Measurements from ENCODE around the gene AKNA.
"Not testable (repeated sequence)": the region's sequence is repeated elsewhere in the genome, so short reads cannot be mapped to it uniquely, and the experiment has no call there.

AKNA gene

DNA sequence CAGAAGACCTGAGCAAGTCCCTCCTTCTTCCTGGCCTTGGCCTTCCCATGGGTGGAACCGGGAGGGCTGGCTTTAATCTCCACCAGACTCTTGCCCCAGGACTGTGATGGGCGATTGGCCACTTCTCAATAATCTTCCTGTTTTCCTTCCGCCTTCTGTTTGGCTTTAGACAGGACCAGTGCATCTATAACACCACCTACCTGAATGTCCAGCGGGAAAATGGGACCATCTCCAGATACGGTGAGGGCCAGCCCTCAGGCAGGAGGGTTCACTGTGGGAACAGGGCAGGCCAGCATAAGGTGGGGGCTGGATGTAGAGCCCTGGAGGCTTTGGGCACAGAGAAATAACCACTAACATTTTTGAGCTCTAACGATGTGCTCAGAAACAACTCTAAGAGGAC is 63.9 kb downstream of the AKNA start:
- DNase-seq: not testable (repeated sequence)

DNA sequence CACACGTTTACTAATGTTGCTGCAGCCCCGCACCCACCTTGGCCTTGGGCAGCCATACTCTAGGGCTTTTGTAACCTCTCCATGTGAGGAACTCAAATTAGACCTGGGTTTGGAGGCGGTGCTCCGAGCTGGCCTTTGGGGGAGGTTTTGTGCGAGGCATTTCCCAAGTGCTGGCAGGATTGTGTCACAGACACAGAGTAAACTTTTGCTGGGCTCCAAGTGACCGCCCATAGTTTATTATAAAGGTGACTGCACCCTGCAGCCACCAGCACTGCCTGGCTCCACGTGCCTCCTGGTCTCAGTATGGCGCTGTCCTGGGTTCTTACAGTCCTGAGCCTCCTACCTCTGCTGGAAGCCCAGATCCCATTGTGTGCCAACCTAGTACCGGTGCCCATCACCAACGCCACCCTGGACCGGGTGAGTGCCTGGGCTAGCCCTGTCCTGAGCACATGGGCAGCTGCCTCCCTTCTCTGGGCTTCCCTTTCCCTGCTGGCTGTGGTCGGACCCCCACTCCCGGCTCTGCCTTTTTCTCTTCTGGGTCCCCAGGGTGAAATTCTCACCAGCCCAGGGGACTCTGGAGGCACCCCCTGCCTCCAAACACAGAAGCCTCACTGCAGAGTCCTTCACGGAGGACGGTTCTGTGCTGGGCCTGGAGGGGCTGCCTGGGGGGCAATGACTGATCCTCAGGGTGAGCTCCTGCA is 64.8 kb downstream of the AKNA start, which contains the start of gene ORM1:
ORM1 (plus strand) TSS at position 268 of the 701 bp plus-strand sequence; CDS start at position 304, 36 bp downstream.
- not testable (repeated sequence) for DNase-seq

DNA sequence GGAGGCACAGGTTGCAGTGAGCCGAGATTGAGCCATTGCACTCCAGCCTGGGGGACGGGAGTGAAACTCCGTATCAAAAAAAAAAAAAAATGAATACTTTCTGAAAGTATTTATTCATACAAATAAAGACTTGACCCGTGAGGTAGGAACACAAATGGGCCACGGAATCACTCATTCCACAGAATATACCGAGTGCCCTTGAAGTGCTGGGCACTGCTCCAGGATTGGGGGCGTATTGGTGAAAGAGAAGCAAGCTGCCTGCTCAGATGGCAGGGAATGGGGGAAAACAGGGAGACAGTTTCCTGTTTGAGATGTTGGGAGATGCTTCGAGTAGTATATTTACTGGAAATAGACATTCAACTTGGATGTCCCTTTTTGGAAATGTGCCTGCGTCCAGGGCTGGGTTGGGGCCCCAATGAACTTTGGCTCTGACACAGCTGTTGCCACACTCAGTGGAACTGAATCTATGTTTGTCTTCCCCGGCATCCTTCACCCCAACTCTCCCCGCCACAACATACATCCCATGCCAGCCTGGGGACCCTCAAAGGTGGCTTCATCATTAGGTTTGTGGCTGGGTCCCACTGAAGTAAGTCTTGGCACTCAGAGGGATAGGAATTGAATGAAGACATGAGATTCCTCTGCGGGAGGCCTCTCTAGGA is 65.5 kb downstream of the AKNA start:
- DNase-seq: peak in 5 of 58 donors; percentile 5 to 37 (median 15)

DNA sequence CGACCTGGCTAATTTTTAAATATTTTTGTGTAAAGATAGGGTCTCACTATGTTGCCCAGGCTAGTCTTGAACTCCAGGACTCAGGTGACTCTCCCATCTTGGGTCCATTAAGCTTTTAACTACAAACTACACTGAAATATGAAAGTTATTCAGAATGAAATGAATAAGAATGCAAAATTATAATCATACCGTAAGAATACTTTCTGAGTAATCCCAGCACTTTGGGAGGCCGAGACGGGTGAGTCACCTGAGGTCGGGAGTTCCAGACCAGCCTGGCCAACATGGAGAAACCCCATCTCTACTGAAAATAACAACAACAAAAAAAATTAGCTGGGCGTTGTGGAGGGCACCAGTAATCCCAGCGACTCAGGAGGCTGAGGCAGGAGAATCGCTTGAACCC is 66.0 kb downstream of the AKNA start:
- no peak for DNase-seq

DNA sequence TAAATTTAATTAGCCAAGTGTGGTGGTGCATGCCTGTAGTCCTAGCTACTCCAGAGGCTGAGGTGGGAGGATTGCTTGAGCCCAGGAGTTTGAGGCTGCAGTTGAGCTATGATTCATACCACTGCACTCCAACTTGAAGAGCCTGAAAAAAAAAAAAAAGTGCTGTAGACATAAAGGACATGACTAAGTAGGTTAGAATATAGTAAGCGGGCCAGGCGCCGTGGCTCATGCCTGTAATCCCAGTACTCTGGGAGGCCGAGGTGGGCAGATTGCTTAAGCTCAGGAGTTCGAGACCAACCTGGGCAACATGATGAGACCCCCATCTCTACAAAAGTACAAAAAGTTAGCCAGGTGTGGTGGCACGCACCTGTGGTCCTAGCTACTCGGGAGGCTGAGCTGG is 67.1 kb downstream of the AKNA start:
- not testable (repeated sequence) for DNase-seq

DNA sequence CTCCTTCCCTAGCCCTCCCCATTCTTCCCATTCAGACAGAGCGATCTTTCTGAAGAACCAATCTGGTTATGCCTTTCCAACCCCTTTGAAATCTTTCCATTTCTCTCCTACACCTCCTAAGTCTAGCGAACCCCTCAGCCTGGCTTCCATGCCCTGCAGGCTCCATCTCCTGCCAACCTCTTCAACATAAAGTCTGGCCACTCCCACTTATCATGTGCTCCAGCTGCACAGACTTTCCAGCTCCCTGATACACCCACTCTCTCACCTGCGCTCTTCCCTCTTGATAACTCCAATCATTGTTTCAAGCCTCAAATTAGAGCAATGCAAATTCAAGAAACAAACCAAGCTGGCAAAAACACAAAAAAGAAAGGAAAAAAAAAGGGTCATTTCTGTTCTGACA is 68.6 kb downstream of the AKNA start:
- DNase-seq: no peak

DNA sequence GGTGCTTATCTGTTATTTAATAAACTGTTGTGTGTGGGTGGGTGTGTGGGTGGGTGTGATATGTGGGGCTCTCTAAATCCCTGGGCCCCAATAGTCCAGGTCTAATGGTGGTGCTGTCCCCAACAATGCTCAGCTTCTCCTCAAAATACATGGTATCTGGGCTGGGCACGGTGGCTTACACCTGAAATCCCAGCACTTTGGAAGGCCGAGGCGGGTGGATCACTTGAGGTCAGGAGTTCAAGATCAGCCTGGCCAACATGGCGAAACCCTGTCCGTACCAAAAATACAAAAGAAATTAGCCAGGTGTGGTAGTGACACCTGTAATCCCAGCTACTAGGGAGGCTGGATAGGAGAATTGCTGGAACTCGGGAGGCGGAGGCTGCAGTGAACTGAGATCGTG is 69.4 kb downstream of the AKNA start:
- DNase-seq: no peak

DNA sequence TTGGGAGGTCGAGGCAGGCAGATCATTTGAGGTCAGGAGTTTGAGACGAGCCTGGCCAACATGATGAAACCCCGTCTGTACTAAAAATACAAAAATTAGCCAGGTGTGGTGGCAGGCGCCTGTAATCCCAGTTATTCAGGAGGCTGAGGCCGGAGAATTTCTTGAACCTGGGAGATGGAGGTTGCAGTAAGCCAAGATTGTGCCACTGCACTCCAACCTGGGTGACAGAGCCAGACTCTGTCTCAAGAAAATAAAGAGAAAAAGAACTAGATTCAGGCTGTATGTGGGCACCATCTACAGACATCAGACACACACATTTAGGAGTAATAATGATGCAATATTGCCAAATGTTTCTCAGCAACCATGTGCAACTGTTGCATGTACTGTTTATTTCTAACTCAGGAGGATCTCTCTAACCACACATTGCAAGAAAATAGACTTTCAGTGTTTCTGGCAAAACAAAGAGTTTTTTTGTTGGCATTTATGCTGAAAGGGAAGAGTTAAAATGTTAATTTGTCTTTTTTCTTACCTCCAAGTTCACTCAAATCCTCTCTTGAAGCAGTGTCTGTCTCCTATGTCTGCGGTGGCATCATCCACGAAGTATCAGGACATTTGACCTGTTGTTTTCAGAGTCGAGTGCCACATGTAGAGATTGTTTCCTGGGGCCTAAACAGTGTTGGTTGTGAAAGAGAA is 70.0 kb downstream of the AKNA start:
- no peak for DNase-seq

DNA sequence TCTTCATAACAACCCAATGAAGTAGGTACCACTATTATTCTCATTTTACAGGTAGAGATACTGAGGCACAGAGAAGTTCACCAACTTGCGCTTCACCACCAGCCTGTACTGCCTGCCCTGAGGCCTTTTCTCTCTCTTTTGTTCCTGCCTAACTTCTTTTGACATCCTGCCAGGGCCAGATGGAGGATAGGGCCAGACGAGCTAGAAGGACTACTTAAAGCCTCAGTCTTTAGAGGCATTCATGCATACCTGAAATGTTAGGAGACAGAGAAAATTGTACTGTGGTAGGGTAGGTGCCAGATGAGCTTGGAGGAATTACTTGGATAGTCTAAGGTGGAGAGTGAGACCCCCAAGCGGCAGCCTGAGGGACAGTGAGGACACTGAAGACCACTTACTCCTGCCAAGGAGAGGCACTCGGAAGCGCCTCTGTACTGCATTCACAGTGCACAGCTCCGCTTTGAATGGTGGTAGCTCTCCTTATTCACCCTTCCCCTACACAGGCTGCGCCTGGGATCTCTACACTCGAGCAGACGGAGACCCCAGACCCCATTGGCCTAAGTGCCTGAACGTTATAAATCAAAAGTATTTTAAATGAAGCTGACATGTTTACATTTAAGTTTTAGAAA is 71.1 kb downstream of the AKNA start:
- DNase-seq: no peak

DNA sequence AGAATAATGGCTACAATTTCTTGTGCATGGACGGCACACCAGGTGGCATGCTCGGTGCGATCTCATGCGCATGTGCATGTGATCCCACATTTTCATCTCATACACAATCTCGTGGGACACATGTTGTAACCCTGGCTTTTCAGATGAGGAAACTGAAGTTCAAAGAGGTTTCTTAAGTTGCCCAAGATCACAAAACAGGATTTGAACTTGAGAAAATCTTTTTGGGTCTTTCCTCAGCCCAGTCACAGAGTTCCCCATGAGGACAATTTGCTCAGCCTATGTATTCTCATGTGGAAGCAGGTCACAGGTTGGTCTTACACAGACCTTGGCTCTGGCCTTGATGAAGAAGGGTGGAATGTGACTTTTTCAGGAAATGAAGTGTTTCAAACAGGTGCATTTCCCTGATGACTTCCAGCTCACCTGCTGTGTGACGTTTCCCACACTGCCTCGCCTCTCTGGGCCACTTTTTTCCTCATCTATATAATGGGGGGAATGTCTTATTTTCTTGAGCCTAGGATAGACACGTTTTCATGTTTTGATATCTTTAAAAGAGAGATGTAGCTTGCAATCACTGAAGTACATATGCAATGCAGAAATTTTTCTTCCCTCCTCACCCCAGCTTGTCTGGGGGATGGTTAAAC is 71.9 kb downstream of the AKNA start:
- DNase-seq: no peak

DNA sequence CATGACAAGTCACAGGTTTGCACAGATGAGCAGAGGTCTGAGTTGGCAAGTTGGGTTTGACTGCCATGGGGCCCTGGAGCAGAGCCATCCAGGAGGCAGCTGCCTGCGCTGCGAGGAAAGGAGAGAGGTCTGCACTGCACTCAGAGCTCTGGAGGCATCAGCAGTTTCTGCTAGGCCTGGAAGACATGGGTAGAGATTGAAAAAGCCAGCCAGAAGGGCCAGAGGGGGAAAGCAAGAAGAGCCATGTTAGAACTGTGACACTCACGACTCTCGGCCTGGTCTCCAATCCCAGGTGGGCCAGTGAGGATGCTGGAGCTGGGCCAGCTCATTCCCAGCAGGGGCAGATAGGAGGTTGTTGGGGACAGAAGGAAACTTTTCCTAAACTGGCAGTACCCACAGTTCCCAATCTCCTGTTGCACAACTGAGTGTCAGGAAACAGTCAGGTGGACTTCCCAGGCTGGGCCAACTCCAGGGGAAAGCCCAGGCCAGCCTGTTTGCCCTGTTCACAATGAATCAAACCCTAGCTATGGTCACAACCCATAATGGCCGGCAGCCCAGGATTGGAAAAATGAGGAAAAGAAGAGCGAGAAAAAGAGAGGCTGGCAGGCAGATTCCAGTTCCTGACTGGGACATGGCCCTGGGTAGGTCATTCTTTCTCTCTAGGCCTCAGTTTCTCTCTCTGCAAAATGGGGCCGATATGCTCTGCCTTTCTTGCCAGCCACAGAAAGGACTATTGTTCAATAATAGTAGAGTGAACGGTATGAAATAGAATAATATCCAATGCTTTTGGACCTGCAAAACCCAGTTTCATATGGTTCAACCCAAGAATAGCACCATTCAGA is 72.7 kb downstream of the AKNA start:
- DNase-seq: peak in 2 of 58 donors; percentile 18 to 35

DNA sequence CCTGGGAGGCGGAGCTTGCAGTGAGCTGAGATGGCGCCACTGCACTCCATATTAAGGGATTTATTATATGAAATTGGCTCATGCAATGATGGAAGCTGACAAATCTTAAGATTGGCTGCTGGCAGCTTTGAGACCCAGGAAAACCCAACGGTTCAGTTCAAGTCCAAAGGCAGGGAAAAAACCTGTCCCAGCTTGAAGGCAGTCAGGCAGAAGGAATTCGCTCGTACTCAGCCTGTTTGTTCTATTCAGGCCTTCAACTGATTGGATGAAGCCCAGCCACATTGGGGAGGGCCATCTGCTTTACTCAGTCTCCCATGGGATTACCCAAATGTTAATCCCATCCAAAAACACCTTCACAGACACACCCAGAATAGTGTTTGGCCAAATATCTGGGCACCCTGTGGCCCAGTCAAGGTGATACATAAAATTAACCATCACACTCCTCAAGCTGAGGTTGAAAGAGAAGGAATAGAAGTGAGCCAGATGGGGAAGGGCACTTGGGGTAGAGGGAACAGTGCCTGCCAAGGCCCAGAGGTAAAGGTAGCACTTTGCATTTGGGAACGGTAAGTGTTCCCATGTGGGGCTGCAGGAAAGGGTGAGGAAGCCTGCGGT is 73.4 kb downstream of the AKNA start:
- no peak for DNase-seq

DNA sequence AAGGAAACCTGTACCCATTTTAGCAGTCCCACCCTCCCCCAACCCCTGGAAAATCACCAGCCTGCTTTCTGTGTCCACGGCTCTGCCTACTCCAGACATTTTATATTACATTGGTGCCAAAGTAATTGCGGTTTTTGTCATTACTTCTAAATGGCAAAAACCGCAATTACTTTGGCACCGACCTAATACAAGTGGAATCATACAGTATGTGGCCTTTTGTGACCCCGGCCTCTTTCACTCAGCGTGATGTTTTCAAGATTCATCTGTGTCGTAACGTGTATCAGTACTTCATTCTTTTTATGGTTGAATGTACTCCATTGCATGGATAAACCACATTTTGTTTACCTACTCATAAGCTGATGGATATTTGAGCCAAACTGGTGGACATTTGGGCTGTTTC is 74.6 kb downstream of the AKNA start:
- DNase-seq: no peak

DNA sequence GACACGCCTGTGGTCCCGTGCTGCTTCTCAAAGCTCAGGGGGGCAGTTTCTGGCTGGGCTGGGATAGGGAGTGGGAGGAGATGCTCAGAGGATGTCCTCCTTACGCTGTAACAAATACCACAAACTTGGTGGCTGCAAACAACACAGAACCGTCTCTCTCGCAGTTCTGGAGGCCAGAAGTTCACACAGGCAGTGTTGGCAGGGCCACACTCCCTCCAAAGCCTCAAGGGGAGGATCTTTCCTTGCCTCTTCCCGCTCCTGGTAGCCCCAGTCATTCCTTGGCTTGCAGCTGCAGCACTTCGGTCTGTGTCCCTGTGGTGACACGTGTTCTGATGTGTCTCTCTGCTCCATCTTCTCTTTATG is 75.3 kb downstream of the AKNA start:
- no peak for DNase-seq

DNA sequence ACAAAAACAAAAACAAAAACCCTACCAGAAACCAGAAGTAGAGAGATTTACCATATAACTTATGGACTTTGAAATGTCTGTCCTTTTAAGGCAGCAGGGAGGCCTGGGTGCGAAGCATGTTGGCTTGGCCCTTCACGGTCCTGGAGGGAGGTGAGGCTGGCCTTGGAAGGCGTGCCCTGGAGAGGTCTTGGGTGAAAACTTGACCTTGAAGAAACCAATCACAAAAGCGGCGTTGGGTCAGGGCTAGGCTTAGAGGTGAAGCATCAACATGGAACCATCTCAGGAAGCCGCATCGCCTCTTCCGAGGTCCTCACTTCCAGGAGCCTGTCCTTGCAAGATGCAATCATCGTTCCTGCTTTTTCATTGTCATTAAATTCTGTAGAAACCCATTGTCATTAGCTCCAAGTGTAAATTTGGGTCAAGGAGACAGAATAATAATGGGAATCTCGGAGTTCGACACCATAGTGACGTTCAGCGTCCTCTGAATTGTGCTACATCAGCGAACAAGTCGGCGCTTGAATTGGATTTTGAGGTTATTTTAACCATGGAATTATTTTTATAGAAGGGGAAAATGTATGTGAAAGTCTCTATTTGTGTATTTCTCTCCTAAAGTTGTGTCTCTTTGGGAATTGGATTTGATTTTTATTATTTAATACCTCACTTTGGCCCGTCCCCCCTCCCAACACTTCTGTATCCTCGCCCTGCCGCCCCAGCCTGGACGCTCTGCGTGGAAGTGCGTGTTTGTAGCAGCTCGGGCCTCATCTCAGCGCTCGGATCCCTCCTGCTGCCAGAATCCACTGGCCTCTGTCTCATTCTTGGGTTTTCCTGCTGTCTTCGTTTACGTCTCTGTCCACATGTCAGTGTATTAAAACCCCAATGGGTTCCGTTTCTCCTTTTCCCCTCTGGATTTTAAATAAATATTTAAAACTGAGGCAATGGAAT is 75.9 kb downstream of the AKNA start:
- no peak for DNase-seq

DNA sequence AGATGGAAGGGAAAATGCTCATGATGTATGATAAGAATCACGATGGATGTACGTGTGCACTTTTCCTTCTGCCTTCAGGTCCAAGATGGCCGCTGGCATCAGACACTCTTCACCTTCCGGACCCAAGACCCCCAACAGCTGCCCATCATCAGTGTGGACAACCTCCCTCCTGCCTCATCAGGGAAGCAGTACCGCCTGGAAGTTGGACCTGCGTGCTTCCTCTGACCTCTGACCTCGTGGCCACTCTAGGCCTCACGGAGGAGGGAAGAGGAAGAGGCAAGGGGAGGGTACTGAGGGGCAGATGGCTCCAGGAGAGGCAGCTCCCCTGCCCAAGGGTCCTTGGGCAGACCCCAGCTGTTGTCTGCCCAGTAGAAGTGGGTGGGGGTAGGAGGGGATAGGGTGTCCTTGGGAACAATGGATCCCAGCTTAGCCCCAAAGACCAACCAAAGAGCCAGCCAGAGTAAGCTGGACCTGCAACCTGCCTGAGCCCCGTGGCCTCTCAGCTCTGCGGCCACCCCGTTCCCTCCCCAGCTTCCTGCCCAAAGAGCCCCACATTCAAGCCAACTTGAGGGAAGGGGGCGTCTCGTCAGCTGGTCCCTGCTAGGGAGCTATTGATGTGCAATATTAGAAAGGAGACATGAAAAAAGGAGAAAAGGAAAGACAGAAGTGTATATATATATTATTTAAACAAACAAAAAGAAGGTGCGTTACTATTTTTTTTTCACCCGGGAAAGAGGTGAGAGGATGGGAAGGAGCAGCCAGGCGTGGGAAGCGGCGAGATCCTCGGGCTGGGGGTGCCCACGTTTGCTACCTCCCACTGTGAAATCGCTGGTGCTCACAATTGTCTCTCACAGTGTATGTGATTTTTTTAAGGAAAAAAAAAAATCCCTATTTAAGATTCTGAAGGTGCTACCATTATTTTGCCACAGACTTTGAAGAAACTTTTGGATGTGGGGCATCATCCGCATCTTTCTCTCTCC is 77.0 kb downstream of the AKNA start:
- no peak for DNase-seq

DNA sequence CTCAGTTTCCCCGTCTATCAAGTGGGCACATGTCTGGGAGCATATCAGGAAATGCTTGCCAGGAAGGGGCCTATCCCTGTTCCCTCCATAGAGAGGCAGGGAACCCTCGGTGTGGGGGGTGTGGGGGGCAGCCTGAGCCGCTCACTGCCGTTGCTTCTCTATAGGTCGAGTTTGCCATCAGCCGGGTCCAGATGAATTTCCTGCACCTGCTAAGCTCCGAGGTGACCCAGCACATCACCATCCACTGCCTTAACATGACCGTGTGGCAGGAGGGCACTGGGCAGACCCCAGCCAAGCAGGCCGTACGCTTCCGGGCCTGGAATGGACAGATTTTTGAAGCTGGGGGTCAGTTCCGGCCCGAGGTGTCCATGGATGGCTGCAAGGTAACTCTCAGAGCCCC is 78.7 kb downstream of the AKNA start:
- no peak for DNase-seq

All from anterior cingulate cortex (tissue), 58 donors.